SK-N-SH treated with all-trans-retinoic acid at 6 μM for 48 hours (cell line): ENCODE measurements around the gene KRT72.

Source experiments
- ATAC-seq: fragments of 200-7000 bp; cut with Tn5 transposase; 3 replicates; pipeline ENCODE4 v1.9.1; 2020; ENCODE audit warnings: mild to moderate bottlenecking, moderate library complexity
- ARNTL ChIP-seq: fragments of 450-650 bp; formaldehyde crosslinking; IDR thresholded peaks from 2 replicates; pipeline ENCODE4 v1.5.0; 2020; ENCODE audit warnings: low read depth, mild to moderate bottlenecking, moderate library complexity, borderline replicate concordance
- BACH2 ChIP-seq: fragments of 250-450 bp; sonication (Bioruptor Pico); IDR thresholded peaks from 2 replicates; pipeline ENCODE4 v1.9.0; 2021; ENCODE audit warnings: mild to moderate bottlenecking, borderline replicate concordance
- CREB5 ChIP-seq: fragments of 250-450 bp; sonication (Bioruptor Pico); IDR thresholded peaks from 2 replicates; pipeline ENCODE4 v1.5.1; 2020; ENCODE audit warnings: low read depth, mild to moderate bottlenecking, moderate library complexity
- CSDC2 ChIP-seq: fragments of 250-450 bp; sonication (Bioruptor Pico); IDR thresholded peaks from 2 replicates; pipeline ENCODE4 v1.5.0; 2020; ENCODE audit warnings: mild to moderate bottlenecking, moderate library complexity
- CSRNP3 ChIP-seq: fragments of 250-450 bp; sonication (Bioruptor Pico); IDR thresholded peaks from 2 replicates; pipeline ENCODE4 v1.5.1; 2021; ENCODE audit warnings: mild to moderate bottlenecking, moderate library complexity
- GLIS3 ChIP-seq: fragments of 250-450 bp; sonication (Bioruptor Pico); IDR thresholded peaks from 2 replicates; pipeline ENCODE4 v1.5.0; 2020; ENCODE audit warnings: mild to moderate bottlenecking, moderate library complexity
- ISL1 ChIP-seq: fragments of 250-450 bp; sonication (Bioruptor Pico); IDR thresholded peaks from 2 replicates; pipeline ENCODE4 v2.1.2; 2022; ENCODE audit warnings: mild to moderate bottlenecking, moderate library complexity
- PATZ1 ChIP-seq: fragments of 250-450 bp; sonication (Bioruptor Pico); IDR thresholded peaks from 2 replicates; pipeline ENCODE4 v1.8.0; 2020; ENCODE audit warnings: mild to moderate bottlenecking, moderate library complexity, borderline replicate concordance
- POU6F1 ChIP-seq: fragments of 250-450 bp; sonication (Bioruptor Pico); IDR thresholded peaks from 2 replicates; pipeline ENCODE4 v1.8.0; 2021; ENCODE audit warnings: low read depth, mild to moderate bottlenecking, moderate library complexity, borderline replicate concordance
- PPARA ChIP-seq: fragments of 250-450 bp; sonication (Bioruptor Pico); IDR thresholded peaks from 2 replicates; pipeline ENCODE4 v1.5.0; 2020; ENCODE audit warnings: mild to moderate bottlenecking, borderline replicate concordance
- RARB ChIP-seq: fragments of 250-450 bp; sonication (Bioruptor Pico); IDR thresholded peaks from 2 replicates; pipeline ENCODE4 v1.8.0; 2021; ENCODE audit warnings: mild to moderate bottlenecking, moderate library complexity
- SNAI2 ChIP-seq: fragments of 250-450 bp; sonication (Bioruptor Pico); IDR thresholded peaks from 2 replicates; pipeline ENCODE4 v1.5.0; 2020; ENCODE audit warnings: mild to moderate bottlenecking, moderate library complexity
- TCF4 ChIP-seq: fragments of 250-450 bp; sonication (Bioruptor Pico); IDR thresholded peaks from 2 replicates; pipeline ENCODE4 v1.8.0; 2021; ENCODE audit warnings: mild to moderate bottlenecking, moderate library complexity, borderline replicate concordance
- TOX ChIP-seq: fragments of 250-450 bp; sonication (Bioruptor Pico); IDR thresholded peaks from 2 replicates; pipeline ENCODE4 v1.8.0; 2021; ENCODE audit warnings: mild to moderate bottlenecking, moderate library complexity, borderline replicate concordance
- TSHZ2 ChIP-seq: fragments of 250-450 bp; sonication (Bioruptor Pico); IDR thresholded peaks from 2 replicates; pipeline ENCODE4 v1.5.0; 2020; ENCODE audit warnings: mild to moderate bottlenecking, moderate library complexity
- ZC3H10 ChIP-seq: fragments of 250-450 bp; sonication (Bioruptor Pico); IDR thresholded peaks from 2 replicates; pipeline ENCODE4 v1.5.1; 2021; ENCODE audit warnings: mild to moderate bottlenecking, moderate library complexity
- ZFP30 ChIP-seq: fragments of 450-650 bp; formaldehyde crosslinking; IDR thresholded peaks from 2 replicates; pipeline ENCODE4 v1.5.0; 2022; ENCODE audit warnings: mild to moderate bottlenecking, moderate library complexity
- ZNF70 ChIP-seq: fragments of 450-650 bp; formaldehyde crosslinking; IDR thresholded peaks from 2 replicates; pipeline ENCODE4 v1.5.0; 2020; ENCODE audit warnings: mild to moderate bottlenecking, moderate library complexity

The KRT72 gene

GRCh38 chr12:52628841-52629240 is 27.6 kb upstream of the KRT72 start:
- ATAC-seq: no peak
- no peak for TF ChIP-seq CREB5 (CRISPR knock-in tag)
- TF ChIP-seq ZC3H10 (CRISPR knock-in tag): no peak
- TF ChIP-seq CSDC2 (CRISPR knock-in tag): no peak
- no peak for TF ChIP-seq ZNF70 (CRISPR knock-in tag)
- no peak for TF ChIP-seq TSHZ2 (CRISPR knock-in tag)
- no peak for TF ChIP-seq CSRNP3 (CRISPR knock-in tag)
- no peak for TF ChIP-seq GLIS3 (CRISPR knock-in tag)

GRCh38 chr12:52628111-52628507 is 26.8 kb upstream of the KRT72 start:
- TF ChIP-seq RARB (CRISPR knock-in tag): no peak
- no peak for TF ChIP-seq SNAI2 (CRISPR knock-in tag)
- TF ChIP-seq TOX (CRISPR knock-in tag): no peak
- TF ChIP-seq TCF4 (CRISPR knock-in tag): no peak
- TF ChIP-seq CREB5 (CRISPR knock-in tag): no peak
- ATAC-seq: no peak

GRCh38 chr12:52627395-52628110 is 26.3 kb upstream of the KRT72 start:
- ATAC-seq: no peak
- TF ChIP-seq ZC3H10 (CRISPR knock-in tag) (no peak), CREB5 (CRISPR knock-in tag) (no peak), TSHZ2 (CRISPR knock-in tag) (no peak), PPARA (no peak), POU6F1 (CRISPR knock-in tag) (no peak), CSRNP3 (CRISPR knock-in tag) (no peak), ARNTL (CRISPR knock-in tag) (no peak), BACH2 (CRISPR knock-in tag) (no peak), ISL1 (CRISPR knock-in tag) (no peak), PATZ1 (CRISPR knock-in tag) (no peak), TOX (CRISPR knock-in tag) (no peak), ZFP30 (CRISPR knock-in tag) (no peak)
